GM21786 (cell line): ENCODE measurements around the gene STYK1.

Experiments
- ATAC-seq: cut with Tn5 transposase; IDR thresholded peaks from one replicate; pipeline ENCODE4 v1.9.1; 2021; ENCODE audit not compliant: unreplicated experiment

The STYK1 gene, protein sequence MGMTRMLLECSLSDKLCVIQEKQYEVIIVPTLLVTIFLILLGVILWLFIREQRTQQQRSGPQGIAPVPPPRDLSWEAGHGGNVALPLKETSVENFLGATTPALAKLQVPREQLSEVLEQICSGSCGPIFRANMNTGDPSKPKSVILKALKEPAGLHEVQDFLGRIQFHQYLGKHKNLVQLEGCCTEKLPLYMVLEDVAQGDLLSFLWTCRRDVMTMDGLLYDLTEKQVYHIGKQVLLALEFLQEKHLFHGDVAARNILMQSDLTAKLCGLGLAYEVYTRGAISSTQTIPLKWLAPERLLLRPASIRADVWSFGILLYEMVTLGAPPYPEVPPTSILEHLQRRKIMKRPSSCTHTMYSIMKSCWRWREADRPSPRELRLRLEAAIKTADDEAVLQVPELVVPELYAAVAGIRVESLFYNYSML

DNA sequence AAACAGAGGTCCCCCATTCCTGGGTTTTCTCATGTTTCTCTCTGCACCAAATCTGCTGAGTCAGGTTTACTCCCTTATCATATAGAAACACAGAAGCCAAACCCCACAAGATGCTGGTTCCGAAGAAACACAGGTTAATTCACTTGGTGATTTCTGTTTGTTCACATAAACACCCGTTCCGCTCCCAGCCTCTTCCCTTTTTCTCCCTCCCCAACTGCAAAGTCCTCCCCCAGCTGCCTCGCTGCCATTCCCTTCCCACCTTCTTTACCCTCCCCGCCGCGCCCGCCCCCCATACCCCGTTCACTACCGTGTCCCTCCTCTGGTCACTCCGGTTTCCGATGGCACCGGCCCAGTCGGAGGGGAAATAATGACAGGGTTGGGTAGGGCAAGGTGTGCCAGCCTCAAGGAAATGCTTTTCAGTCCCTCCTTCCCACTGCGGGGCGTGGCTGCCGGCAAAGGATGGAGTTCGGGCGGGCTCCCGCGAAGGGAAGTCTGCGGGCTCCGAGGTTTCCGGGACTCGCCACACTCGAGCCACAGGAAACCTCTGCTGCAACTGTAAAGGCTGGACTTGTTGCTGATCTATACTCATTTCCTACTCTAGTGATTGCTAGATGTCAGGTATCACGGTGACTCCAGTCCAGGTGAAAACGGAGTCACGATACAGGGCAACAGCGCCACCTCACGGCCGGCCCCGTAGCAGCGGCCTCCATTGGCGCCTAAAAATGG is at the start of gene STYK1:
Gene STYK1 (minus strand): TSS at position 394 of the 726 bp plus-strand sequence. CDS start 39,434 bp downstream, outside the sequence.
- no peak for ATAC-seq

DNA sequence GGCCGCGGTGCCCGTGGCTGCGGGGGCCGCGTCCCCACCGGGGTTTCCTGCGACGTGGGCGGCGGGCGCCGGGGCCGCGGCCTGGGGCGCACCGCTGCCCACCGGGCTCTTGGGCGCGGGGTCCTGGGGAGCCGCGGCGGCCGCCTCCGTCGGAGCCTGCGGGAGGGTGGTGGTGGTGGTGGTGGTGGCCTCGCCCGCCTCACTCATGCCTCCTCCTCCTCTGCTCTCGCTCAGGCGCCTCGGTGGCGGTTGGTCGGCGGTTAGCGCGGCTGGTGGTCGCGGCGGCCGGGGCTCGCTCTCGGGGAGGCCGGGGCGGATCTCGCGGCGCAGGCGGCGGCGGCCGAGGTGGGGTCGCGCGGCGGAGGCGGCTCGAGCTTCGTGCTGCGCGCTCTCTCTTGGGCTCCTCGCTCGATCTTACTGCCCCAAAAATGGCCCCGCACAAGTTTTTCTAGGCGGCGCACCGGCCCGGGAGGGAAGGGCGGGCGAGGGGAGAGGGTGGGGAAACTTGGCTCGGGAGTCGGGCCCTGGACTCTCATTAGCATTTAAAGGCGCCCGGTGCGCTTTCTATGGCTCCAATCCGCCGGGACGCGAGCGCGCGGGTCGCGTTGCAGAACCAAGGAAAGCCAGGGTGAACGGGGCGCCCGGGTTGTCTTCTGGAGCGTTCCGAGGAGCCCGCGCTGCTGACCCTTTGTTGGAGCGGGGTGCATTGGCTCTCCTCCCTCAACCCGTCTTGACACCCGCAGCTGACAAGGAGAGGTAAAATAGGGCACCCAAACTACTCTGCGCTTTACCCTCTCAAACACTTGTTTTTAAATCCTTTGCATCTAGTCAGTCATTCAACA is 49.3 kb upstream of the STYK1 start, which contains the start of gene YBX3:
Gene YBX3 (minus strand): TSS at position 419 of the 842 bp plus-strand sequence. CDS start 212 bp downstream, at position 207.
- ATAC-seq, result peak; percentile 64

DNA sequence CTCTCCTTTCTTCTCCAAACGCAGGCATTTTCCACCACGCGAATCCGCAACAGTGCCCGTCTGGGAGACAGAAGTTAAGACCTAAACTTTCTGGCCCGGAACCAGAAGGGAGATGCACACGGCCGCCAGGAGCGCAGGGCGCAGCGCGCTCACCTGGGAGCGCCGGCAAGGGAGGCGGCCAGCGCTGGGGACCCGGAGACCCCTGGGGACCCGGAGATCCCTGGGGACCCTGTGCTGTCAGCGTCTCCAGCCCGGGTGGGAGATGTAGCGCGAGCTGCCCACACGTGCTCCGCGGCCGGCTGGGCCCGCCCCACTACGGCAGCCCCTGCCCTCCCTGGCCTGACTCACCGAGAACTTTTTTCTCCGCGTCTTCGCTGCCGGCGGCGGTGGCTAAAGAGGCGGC is 48.7 kb upstream of the STYK1 start:
- ATAC-seq, result peak; percentile 32

DNA sequence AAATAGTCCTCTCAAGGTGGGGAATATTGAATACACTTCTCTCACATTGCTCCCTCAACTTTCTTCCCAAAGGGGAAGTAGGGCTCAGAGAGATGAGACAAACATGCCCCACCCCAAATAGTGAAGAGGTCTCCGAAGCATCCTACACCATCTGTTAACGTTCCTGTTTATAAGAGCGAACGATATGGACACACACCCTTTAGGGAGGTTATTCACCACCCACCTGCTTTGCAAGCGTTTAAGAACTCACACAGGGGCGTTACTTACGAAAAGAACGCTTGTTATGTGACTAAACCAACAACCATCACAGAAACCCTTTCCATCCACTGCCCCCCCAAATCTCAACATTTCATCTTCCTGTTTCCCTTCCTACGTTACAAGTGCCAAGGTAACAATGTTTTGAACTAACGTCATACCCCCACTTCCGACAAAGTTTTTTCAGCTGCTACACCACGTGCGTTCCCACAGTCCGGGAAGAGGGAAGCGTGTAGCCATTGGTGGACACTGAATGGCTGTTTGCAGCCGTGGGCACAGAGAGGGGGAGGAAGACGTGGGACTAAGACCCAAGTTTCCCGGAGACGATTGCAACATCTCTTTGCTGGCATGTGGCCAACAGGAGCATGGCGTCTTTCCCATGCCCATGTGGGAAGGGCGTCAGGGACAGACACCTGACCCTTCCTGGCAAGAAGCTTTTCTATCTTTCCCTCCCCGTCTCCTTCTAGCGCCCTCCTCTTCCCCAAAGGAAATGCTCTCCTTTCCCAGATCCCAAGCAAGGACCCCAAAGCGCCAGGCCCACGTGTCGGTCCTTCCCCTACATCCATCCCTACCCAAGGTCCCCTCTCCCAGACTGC is 48.0 kb upstream of the STYK1 start:
- peak; percentile 23 for ATAC-seq

DNA sequence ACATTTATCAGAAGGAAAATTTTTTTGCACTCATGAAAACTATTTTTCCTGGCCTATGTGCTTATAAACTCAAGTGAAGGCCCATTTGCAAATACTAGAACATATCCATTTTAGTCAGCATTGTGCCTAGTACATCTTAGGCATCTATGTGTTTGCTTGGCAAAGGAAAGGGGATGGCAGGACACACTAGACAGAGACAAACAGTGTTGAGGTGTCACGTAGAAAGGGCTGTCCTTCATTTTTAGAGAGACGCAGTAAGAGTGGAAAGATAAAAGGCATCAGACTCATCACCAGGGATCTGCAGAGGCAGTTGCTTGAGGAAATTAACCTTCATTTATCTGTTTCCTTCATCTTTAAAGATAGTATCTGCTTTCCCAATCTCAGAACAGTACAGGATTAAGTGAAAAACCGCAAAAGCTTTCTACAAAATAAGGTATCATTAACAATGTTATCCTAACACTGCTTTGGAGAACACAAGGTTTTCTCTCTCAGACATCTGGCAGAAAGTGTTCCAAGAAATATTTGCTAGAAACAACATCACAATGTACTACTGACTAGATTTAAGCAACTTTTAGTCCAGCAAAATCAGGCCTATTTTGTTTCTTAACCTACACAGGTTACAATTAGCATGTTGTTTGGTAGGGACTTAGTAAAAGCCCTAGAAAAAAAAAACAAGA is 47.3 kb upstream of the STYK1 start:
- ATAC-seq, result no peak

DNA sequence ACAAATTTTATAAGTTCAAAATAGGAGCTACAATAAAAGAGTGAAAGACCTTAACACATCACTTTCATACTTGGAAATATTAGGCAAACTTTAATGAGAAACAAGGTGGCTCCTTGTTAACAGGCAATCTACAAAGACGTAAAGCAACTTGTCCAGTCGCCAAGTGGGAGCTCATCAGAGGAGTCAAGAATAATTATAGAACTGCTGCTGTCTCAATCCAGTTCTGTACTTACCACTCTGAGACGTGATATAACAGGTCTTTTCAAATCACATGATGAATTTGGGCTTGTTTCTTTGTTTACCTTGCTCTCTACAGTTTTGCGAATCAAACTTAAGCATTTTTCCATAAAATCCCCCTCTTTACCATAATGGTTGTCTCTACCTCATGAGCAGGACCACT is 45.6 kb upstream of the STYK1 start:
- no peak for ATAC-seq

DNA sequence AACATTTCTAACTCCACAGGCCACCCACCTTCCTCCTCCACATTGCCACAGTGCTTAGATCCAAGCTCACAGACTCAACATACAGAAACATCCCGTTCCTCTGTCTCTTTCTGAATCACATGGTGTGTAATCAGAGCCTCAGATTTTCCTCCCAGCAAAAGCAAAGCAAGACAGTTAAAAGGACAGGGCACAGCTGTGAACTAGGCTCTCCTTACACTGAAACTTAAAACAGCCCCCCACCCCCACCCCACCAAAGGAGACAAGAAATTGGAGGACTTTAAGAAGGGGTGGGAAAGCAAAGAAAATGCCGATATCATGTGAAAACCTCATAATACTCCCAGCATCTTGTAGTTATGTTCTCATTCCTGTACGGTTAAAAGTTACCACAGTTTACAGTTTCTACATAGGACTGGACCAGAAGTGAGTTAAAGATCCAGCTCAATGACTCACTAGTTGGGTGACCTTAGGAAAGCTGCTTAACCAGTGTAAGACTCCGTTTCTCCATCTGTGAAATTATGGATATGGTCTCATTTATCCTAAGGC is 44.5 kb upstream of the STYK1 start:
- ATAC-seq, result no peak

DNA sequence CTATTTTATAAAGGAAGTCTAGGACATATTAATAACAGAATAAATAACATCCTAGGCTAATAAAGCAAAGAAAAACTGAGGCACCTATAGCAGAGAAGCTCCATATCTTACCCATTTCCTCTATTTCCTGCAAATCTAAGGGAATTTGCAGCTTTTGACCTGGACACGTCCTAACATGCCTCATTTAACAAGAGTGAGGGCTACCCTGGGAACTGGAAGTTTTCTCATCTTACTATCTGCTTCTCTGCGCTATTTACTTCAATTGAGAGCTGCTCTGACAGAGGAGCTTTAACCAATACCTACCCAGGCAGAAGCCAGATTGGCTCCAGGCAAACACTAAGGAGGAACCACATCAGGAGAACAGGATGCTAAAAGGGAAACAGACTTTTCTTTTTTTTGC is 43.6 kb upstream of the STYK1 start:
- ATAC-seq, result no peak

DNA sequence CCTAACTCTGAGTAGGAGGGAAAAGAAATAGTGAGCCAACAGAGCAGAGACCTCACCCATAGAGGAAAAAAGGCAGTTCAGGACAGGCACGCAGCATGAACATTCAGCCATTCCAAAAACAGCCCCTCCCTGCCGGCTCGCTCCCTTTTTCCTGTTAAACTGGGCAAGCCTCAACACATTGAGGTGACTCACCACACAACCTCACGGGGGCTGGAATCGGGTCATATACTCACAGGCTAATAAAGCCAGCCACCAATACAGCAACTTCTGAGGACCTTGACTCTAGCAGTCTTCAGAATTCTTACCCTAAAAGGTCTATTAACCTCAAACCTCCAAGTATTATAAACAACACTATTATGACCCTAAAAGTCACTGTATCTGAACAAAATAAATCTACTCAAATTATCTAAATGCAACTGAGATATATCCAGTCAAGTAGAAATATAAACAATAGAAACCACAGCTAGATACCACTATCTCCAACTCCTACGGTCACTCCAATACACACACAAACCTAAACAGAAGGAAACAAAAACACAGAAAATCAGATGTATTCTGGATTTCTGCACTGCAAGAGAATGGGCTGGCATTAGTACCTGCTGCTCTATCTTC is 43.0 kb upstream of the STYK1 start:
- ATAC-seq, result no peak

DNA sequence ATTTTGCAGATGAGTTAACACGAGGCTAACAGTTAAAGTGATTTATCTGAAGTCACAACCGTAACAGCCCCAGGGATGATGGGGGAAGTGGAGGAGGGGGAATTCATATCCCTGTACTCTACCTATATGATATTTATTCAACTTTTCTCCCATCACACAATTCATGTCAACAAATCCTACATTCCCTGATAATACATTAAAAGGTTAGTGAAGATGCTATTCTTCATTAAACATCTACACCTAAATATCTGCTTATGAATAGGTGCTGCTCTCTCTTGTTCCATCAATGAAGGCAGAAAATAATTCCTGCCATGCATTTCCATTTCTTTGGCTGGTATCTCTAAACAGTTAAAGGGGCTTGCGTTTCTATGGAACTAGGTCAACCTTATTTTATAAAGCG is 42.4 kb upstream of the STYK1 start:
- ATAC-seq, result no peak

DNA sequence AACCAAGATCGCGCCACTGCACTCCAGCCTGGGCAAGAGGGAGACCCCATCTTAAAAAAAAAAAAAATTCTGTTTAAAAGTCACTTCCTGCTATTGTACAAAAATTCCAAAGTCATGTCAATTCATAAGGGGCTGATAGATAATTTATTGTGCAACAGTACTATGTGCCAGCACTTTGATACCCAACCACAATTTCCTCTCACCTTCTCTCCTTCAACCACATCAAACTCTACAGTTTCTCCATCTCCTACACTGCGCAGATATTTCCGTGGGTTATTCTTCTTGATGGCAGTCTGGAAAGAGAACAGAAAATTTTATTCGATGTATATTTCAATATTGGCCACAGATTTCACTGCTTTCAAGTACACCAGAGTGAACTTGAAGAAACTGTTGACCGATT is 41.6 kb upstream of the STYK1 start:
- no peak for ATAC-seq

DNA sequence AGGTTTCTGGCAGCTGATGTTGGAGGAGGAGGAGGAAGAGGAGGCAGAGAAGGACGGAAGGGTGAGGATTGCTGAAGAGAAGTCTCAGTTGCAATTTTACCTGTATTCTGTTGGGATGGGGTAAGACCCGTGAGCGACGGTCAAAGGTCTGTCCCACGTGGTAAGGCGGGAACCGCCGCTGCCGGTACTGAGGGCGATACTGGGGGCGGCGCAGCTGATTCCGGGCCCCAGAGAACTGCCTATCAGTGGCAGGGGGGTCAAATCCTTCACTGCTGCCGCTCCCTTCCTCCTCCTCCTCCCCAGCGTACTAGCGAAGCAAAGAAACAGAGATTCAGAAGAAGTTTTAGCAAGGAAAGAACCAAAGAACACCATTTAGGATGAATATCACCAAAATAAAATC is 36.0 kb upstream of the STYK1 start:
- ATAC-seq, result no peak

DNA sequence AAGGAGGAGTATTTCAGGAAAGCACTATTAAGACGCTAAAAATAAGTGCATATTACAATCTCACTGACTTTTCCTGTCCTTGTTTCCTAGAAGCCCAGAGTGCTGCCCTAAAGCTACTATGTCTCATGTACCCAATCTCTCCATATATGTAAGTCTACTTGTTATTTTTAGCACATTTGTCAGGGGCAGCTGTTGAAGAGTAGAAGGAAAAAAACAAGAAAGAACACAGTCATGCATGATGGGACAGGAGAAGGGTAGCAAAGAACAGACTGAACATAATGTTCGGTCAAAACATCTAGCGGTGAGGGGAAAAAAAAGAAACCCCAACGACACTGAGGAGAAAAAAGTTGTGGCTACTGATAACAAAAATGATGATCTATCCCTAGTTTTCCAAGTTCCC is 35.0 kb upstream of the STYK1 start:
- ATAC-seq, result no peak

DNA sequence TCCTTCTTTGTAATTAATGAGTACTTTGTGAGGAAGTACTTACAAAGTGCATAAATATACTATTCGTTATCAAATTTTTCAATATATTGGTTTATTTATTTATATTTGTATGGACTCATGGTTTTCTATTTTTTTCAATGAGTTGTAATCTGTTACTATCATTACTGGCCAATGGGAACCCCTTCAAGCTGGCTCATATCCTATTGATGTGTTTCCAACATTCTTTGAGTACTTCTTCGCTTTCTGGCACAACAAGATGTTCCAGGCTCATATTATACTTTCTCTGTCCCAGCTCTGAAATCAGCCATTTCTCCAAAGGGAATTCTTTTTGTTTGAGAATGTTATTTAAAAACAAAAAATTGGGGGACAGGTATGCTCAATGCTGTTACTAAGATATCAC is 31.8 kb upstream of the STYK1 start:
- no peak for ATAC-seq

DNA sequence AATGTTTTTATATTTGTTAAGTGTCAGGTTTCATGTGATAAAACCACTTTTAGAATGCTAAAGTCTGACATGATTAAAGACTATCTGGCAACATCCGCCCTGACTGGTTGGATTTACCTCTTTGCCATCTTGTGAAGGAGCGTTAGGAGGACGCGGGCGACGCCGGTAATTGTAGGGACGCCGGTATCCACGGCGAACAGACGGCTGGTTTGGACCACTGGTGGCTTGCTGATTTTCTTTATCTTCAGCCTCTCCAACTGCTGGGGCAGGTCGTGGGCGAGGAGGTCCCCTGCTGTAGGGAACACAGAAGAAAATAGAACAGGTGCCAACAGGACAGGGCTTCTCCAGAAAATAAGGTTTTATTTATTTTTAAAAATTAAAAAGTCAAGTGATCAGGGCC is 28.0 kb upstream of the STYK1 start:
- no peak for ATAC-seq

DNA sequence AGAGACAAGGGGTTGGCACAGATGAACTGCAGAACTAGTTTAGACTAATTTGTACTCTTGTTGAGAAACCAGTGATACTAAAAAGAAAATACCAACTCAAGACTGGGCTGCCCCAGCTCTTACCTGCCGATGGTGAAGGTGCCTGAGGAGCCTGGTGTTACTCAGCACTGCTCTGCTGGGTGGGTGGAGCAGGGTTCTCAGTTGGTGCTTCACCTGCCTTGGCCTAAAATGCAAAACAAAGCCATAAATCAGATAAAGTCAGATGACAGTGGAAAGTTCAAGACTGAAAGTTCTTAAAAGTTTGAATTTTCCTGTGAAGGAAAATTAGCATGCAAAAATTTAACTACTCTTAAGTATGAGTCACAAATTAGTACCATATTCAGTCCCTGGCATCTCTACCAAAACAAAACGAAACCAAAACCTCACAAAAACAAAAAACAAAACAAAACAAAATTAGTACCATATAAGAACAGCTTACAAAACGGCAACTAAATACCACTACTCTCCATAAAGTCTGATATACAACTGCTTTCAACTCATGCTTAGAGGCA is 27.4 kb upstream of the STYK1 start:
- ATAC-seq, result peak; percentile 74

DNA sequence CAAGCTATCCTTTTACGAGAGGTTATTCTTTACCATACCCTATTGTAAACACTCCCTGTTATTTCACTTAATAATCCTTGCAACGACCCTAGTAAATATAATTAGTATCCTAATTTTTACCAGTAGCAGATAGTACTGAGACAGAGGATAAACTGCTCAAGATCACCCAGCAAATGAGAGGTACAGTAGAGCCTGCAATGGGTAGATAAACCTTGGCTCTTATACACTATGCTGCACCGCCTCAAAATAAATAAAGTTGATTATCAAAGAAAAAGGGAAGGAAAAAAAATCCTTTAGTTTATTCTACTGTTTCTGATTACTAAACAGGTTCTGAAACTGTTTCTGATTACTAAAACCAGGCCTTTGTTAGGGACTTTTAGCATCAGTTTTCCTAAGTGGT is 26.7 kb upstream of the STYK1 start:
- ATAC-seq, result no peak

DNA sequence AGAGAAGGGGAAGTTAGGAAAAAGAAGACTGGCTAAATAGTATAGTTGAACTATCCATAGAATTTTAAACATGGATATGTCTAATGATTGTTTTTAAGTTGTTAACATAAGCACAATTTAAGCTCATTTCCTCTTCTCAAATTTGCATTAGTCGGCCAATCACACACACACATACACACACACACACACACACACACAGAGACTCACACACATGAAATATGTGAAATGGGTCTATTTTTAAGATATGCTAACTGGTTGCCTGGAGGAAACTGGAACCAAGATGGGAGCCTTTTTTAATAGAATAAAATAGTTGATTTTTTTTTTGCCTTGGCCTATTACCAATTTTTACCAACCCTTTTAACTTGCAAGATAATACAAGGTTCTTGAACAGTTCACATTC is 24.0 kb upstream of the STYK1 start:
- no peak for ATAC-seq

DNA sequence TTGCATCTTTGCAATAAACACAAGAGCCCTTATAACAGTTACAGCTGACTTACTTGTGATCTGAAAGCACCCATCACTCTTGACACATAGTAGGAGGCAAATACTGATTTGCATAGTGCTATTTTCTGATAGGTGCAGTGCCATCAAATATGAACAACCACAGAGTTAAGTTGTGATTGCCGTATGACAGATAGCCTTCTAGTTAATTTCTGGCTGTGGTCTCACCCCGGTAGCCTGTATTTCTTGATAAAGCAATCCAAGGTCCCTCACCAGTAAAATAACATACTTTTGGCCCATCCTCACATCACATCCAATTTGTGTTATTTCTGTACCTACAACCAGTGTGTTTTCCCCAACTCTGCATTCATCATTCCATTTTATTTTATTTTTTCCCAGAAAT is 23.3 kb upstream of the STYK1 start:
- ATAC-seq, result no peak
